Thoracic aorta (tissue), 2 donors: ENCODE results near the gene SDCBP2. TPM values are rescaled to one million over a fixed set of nuclear protein-coding genes. Genes with fewer than 3 reads are reported as not detected.

Experiments used
- ATAC-seq: fragments of 150-250 bp; one replicate; pipeline ENCODE4 v1.8.0; 2017; ENCODE audit warnings: low read depth; ENCODE audit not compliant: insufficient number of reproducible peaks, low FRiP score
- DNase-seq: peaks from one replicate; pipeline ENCODE4 v3.0.0-alpha.2; 2020; ENCODE audit warnings: low spot score
- H3K27ac ChIP-seq, 2 donors: fragments of 200-600 bp; sonication (generic); 1 replicate in 1 of 2; 2 replicates in 1 of 2; pipeline ENCODE4 v1.5.1; 2016; ENCODE audit warnings: mild to moderate bottlenecking in 2 of 2, moderate library complexity in 2 of 2
- H3K27me3 ChIP-seq: fragments of 200-600 bp; sonication (generic); replicated peaks from 2 replicates; pipeline ENCODE4 v1.6.0; 2016; ENCODE audit warnings: mild to moderate bottlenecking; ENCODE audit not compliant: insufficient read depth
- H3K36me3 ChIP-seq: fragments of 200-600 bp; sonication (generic); one replicate; pipeline ENCODE4 v1.5.1; 2016
- H3K4me1 ChIP-seq, 2 donors: fragments of 200-600 bp; sonication (generic); 1 replicate in 1 of 2; 2 replicates in 1 of 2; pipeline versions ENCODE4 v1.5.1 to v1.6.0; 2016; ENCODE audit warnings: low read depth in 2 of 2, mild to moderate bottlenecking in 1 of 2; ENCODE audit not compliant: control insufficient read depth in 1 of 2
- H3K4me3 ChIP-seq: fragments of 200-600 bp; sonication (generic); 2 replicates; pipeline ENCODE4 v1.5.1; 2016; ENCODE audit warnings: mild to moderate bottlenecking
- H3K9me3 ChIP-seq: fragments of 200-600 bp; sonication (generic); 2 replicates; pipeline ENCODE4 v1.5.1; 2016
- CTCF ChIP-seq: fragments of 200-600 bp; sonication (generic); IDR thresholded peaks from one replicate; pipeline ENCODE4 v1.5.1; 2019; ENCODE audit warnings: antibody characterized with exemption
- total RNA-seq, 2 donors: library from RNA; depleted of rRNA; stranded (reverse); fragments of >200 nt; gene quantifications; one replicate each; pipeline versions ENCODE4 v1.1.0 to v1.2.3, GENCODE V29; 2016

The SDCBP2 gene
- total RNA-seq, 2 donors from 2014 or later = 4.1 to 10.2 TPM

GRCh38 chr20:1312308-1312707, 16.6 kb downstream of the SDCBP2 start:
- no peak for ATAC-seq
- no peak for DNase-seq

DNA sequence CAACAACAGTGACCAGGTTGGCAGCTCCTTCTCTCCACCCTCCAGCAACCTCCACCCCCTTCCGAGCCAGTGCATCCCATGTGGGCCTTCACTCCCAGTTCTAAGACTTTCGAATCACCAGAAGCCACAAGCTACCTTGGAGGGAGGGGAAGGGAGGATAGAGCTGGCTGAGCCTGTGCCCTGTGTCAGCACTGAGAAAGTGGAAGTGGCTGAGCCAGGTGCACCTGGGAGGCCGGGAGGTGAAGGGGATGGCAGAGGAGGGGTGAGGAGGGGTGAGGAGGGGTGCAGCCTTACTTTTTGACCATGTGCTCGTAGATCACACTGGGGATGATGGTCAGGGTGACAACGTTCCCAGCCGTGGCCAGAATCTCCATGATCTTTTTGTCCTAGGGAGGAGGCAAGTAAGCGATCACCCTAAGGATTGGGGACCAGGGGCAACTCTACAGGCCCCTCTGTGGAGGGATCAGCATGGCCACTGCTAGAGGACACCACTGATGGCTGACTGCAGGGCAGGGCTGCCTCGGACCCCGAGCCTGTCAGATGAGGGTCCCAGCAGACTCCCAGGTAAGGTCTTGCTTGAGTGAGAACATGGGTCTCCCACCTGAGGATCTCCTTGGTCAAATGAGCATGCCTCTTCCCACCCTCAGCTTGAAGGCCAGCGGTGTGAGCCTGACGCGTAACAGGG, 18.3 kb downstream of the SDCBP2 start:
- Histone ChIP-seq H3K27ac (no peak overlapping the region), H3K4me3 (no peak overlapping the region), H3K4me1 (peaks cover 0 to 7% of the 10 kb centered on the region in 2 donors), H3K36me3 (peaks cover under 1% of the 10 kb centered on the region), H3K27me3 (no peaks in the 10 kb centered on the region), H3K9me3 (no peaks in the 10 kb centered on the region)
- TF ChIP-seq CTCF = no peak
- DNase-seq = no peak
- no peak for ATAC-seq

More at GRCh38 chr20:1312308-1312707, 16.6 kb downstream of the SDCBP2 start:
- H3K36me3 ChIP-seq = no peaks in the 10 kb centered on the region
- no peak for TF ChIP-seq CTCF
- H3K4me3 ChIP-seq = no peak overlapping the region
- H3K27ac ChIP-seq = no peak overlapping the region
- no peaks in the 10 kb centered on the region for H3K27me3 ChIP-seq
- peaks cover 0 to 7% of the 10 kb centered on the region in 2 donors for H3K4me1 ChIP-seq
- no peaks in the 10 kb centered on the region for H3K9me3 ChIP-seq

GRCh38 chr20:1310071-1310470, 18.9 kb downstream of the SDCBP2 start:
- Histone ChIP-seq H3K27me3 (no peaks in the 10 kb centered on the region), H3K4me3 (no peak overlapping the region), H3K4me1 (peaks cover 0 to 7% of the 10 kb centered on the region in 2 donors), H3K36me3 (peaks cover 6% of the 10 kb centered on the region), H3K9me3 (no peaks in the 10 kb centered on the region), H3K27ac (no peak overlapping the region)
- no peak for TF ChIP-seq CTCF
- no peak for ATAC-seq
- no peak for DNase-seq

DNA sequence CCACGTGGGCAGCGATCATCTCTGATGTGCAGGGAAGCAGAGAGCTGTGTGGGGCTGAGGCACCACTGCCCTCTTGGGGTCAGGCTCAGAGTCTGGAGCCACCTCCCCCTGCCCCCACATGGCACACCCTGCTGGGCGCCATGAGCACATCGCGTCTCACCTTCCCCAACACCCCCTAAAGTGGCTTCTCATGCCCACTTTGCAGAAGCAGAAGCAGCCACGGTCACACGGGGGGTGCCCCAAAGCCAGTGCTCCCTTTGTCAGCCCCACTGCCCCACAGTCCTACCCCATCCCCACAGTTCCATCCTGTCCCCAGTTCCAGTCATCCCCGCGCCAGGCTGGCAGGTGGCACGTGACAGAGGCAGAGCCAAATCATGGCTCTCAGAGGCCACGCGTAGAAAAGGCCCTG, 19.5 kb downstream of the SDCBP2 start:
- Histone ChIP-seq H3K9me3 (no peaks in the 10 kb centered on the region), H3K4me1 (peaks cover 0 to 7% of the 10 kb centered on the region in 2 donors), H3K27ac (no peak overlapping the region), H3K36me3 (peaks cover 10% of the 10 kb centered on the region), H3K27me3 (no peaks in the 10 kb centered on the region), H3K4me3 (no peak overlapping the region)
- no peak for ATAC-seq
- no peak for TF ChIP-seq CTCF
- no peak for DNase-seq

DNA sequence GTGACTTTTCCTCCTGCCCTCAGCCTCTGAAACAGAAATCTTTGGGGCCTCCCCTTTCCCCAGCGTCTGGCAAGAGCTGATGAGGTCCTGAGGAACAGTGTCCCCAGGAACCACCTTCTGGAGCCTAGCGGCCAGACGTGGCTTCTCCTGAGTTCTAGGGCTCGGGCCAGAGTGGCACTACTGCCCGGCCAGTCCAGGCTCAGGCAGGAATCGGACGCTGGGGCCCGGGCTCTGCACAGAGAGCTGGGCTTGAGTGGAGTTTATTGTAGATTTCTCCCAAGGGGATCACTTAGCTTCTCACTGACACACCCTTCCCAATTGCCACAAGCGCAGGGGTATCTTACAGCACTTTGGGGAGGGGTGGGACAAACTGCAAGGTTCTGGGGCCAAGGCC, 20.2 kb downstream of the SDCBP2 start:
- no peak for DNase-seq
- Histone ChIP-seq H3K36me3 (peaks cover 10% of the 10 kb centered on the region), H3K27me3 (no peaks in the 10 kb centered on the region), H3K4me1 (peaks cover 0 to 6% of the 10 kb centered on the region in 2 donors), H3K4me3 (no peak overlapping the region), H3K9me3 (no peaks in the 10 kb centered on the region), H3K27ac (no peak overlapping the region)
- no peak for TF ChIP-seq CTCF
- ATAC-seq = no peak
